Esophagus muscularis mucosa (tissue), 4 donors: ENCODE measurements around the gene ZNF784.

Source experiments
- EP300 ChIP-seq: sonication (generic); formaldehyde crosslinking; IDR thresholded peaks from one replicate; pipeline ENCODE4 v1.6.1; 2017; ENCODE audit warnings: antibody characterized with exemption
- POLR2A ChIP-seq: fragments of 450-650 bp; IDR thresholded peaks from one replicate; pipeline ENCODE4 v1.6.1; 2017; ENCODE audit warnings: antibody characterized with exemption, moderate library complexity, mild to moderate bottlenecking, low read depth
- POLR2AphosphoS5 ChIP-seq, 2 donors: sonication (generic); formaldehyde crosslinking; IDR thresholded peaks; one replicate each; pipeline ENCODE4 v1.6.1; 2017; ENCODE audit warnings: antibody characterized with exemption in 2 of 2
- TF ChIP-seq, protein P1 (sequence below), 3 experiments: fragments of 200-600 bp in 2 of 3; fragments of 450-650 bp in 1 of 3; sonication (generic) in 2 of 3; IDR thresholded peaks; one replicate each; pipeline ENCODE4 v1.5.1; 2017 to 2019; ENCODE audit warnings: antibody characterized with exemption in 3 of 3, mild to moderate bottlenecking in 2 of 3, moderate library complexity in 1 of 3

DNA sequence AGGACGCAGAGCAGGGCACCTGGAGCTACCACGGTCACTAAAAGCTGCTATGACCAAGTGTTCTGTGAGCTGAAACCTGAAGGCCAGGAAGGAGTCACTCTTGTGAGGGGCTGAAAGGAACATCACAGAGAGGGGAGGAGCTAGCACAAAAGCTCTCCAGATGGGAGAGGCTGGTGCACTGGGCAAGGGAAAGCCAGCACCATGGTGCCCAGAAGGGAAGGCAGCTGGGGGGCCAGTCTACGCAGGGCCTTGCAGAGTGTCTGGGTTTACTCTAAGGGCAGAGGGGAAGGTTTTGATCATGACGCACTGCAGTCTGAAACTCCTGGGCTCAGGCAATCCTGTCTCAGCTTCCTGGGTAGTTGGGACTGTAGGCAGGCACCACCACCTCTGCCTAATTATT lies 12.4 kb upstream of the ZNF784 start:
- TF ChIP-seq, protein P1, sequence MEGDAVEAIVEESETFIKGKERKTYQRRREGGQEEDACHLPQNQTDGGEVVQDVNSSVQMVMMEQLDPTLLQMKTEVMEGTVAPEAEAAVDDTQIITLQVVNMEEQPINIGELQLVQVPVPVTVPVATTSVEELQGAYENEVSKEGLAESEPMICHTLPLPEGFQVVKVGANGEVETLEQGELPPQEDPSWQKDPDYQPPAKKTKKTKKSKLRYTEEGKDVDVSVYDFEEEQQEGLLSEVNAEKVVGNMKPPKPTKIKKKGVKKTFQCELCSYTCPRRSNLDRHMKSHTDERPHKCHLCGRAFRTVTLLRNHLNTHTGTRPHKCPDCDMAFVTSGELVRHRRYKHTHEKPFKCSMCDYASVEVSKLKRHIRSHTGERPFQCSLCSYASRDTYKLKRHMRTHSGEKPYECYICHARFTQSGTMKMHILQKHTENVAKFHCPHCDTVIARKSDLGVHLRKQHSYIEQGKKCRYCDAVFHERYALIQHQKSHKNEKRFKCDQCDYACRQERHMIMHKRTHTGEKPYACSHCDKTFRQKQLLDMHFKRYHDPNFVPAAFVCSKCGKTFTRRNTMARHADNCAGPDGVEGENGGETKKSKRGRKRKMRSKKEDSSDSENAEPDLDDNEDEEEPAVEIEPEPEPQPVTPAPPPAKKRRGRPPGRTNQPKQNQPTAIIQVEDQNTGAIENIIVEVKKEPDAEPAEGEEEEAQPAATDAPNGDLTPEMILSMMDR (IDR thresholded peaks at IDR 0.05) = no peak
- no peak for TF ChIP-seq POLR2A
- no peak for TF ChIP-seq POLR2AphosphoS5 (IDR thresholded peaks at IDR 0.05)
- TF ChIP-seq EP300 = no peak
